K562 (cell line): ENCODE results near the gene PACSIN1. TPM values are rescaled to one million over a fixed set of nuclear protein-coding genes. Genes with fewer than 3 reads are reported as not detected.

Source experiments
- ATAC-seq: fragments of 200-7000 bp; cut with Tn5 transposase; 3 replicates; pipeline ENCODE4 v1.9.1; 2020; ENCODE audit warnings: moderate library complexity
- BruUV-seq: library from RNA; stranded (reverse); fragments of 400-500 nt; replicated peaks from 2 replicates; lab custom pipeline; 2021; lab: Mats Ljungman, UMichigan
- CTCF ChIA-PET: fragments of 300-600 bp; formaldehyde crosslinking; extraction: SDS; loops from one replicate; lab custom pipeline; 2021; ENCODE audit warnings: low intra/inter-chr PET ratio; lab: Yijun Ruan, JAX
- POLR2A ChIA-PET: fragments of 300-600, 350-650 bp; sonication (Branson Sonifier 250); formaldehyde crosslinking; extraction: SDS; loops from one replicate; lab custom pipeline; 2021; ENCODE audit warnings: antibody characterized with exemption, inconsistent platforms; lab: Yijun Ruan, JAX
- DNase-seq, 4 experiments: peaks; one replicate each; pipeline versions ENCODE4 v3.0.0 to v3.0.0-alpha.2; 2011 to 2018; ENCODE audit warnings: low spot score in 3 of 4, mixed read lengths in 3 of 4; ENCODE audit errors: extremely low read depth in 1 of 4
- FAIRE-seq: peaks from 2 replicates; lab custom pipeline; 2011; peaks lifted over from hg19 to GRCh38; lab: Jason Lieb, UNC
- H2AFZ ChIP-seq: 2 replicates; pipeline ENCODE4 v1.6.0; 2011; ENCODE audit warnings: low read depth, low read length, control low read depth, inconsistent platforms
- H3K27ac ChIP-seq: fragments of 200-600 bp; 3 replicates; pipeline ENCODE4 v1.8.0; 2011; ENCODE audit warnings: low read depth, mild to moderate bottlenecking, control low read depth, inconsistent platforms, low read length, moderate library complexity, mixed read lengths; ENCODE audit errors: extremely low read depth
- H3K27me3 ChIP-seq, 2 experiments: fragments of 300-600 bp in 1 of 2; 2 replicates in 1 of 2; 3 replicates in 1 of 2; pipeline versions ENCODE4 v1.6.0 to v1.8.0; 2011; ENCODE audit warnings: inconsistent platforms in 2 of 2, low read length in 2 of 2, mild to moderate bottlenecking in 1 of 2, mixed read lengths in 1 of 2, moderate library complexity in 1 of 2; ENCODE audit not compliant: control insufficient read depth in 2 of 2, insufficient read depth in 2 of 2
- H3K36me3 ChIP-seq: fragments of 300-600 bp; 3 replicates; pipeline ENCODE4 v1.8.0; 2011; ENCODE audit warnings: mild to moderate bottlenecking, low read length, inconsistent platforms; ENCODE audit not compliant: control insufficient read depth, insufficient read depth
- H3K4me1 ChIP-seq, 2 experiments: fragments of 200-600 bp in 1 of 2; replicated peaks in 1 of 2; 2 replicates in 1 of 2; 3 replicates in 1 of 2; pipeline versions ENCODE4 v1.5.1 to v1.8.0; 2011; ENCODE audit warnings: inconsistent platforms in 2 of 2, low read length in 2 of 2, mild to moderate bottlenecking in 1 of 2, mixed read lengths in 1 of 2, moderate library complexity in 1 of 2; ENCODE audit not compliant: control insufficient read depth in 2 of 2, insufficient read depth in 2 of 2
- H3K4me2 ChIP-seq: 2 replicates; pipeline ENCODE4 v1.6.1; 2011; ENCODE audit warnings: low read length, control low read depth, inconsistent platforms, mixed read lengths; ENCODE audit not compliant: insufficient read depth
- H3K4me3 ChIP-seq: fragments of 200-600 bp; sonication (generic), shearing (Covaris generic); 2 replicates; pipeline ENCODE4 v1.5.1; 2016; ENCODE audit warnings: control low read depth, inconsistent platforms
- H3K79me2 ChIP-seq: fragments of 200-600 bp; 3 replicates; pipeline ENCODE4 v1.8.0; 2011; ENCODE audit warnings: low read length, inconsistent platforms; ENCODE audit not compliant: control insufficient read depth, insufficient read depth
- H3K9ac ChIP-seq, 2 experiments: 2 replicates each; pipeline versions ENCODE4 v1.6.0 to v1.6.1; 2011; ENCODE audit warnings: low read depth in 2 of 2, low read length in 2 of 2, control low read depth in 1 of 2, inconsistent platforms in 1 of 2, mild to moderate bottlenecking in 1 of 2, mixed read lengths in 1 of 2; ENCODE audit not compliant: insufficient read depth in 1 of 2
- H3K9me1 ChIP-seq: one replicate; pipeline ENCODE4 v1.6.0; 2011; ENCODE audit warnings: inconsistent platforms, mild to moderate bottlenecking, low read length, moderate library complexity; ENCODE audit not compliant: control insufficient read depth, insufficient read depth
- H3K9me3 ChIP-seq: replicated peaks from 2 replicates; pipeline ENCODE4 v1.5.1; 2011; ENCODE audit warnings: low read depth, low read length, inconsistent platforms; ENCODE audit not compliant: control insufficient read depth, insufficient read depth
- H4K20me1 ChIP-seq: replicated peaks from 2 replicates; pipeline ENCODE4 v1.6.1; 2011; ENCODE audit warnings: low read length, inconsistent platforms, mixed read lengths; ENCODE audit not compliant: control insufficient read depth, insufficient read depth
- ARID1B ChIP-seq: fragments of 450-650 bp; IDR thresholded peaks from 2 replicates; pipeline ENCODE4 v1.6.1; 2016; ENCODE audit warnings: antibody characterized with exemption, mild to moderate bottlenecking, inconsistent platforms
- DNMT1 ChIP-seq: fragments of 450-650 bp; IDR thresholded peaks from 2 replicates; pipeline ENCODE4 v1.6.1; 2016; ENCODE audit warnings: antibody characterized with exemption, mild to moderate bottlenecking
- ETS1 ChIP-seq: conservative IDR thresholded peaks from 2 replicates; pipeline ENCODE4 v1.6.1; 2011; ENCODE audit warnings: low read depth, mild to moderate bottlenecking, low read length; ENCODE audit not compliant: control insufficient read depth
- FIP1L1 ChIP-seq: fragments of 200-400 bp; formaldehyde crosslinking; IDR thresholded peaks from 2 replicates; pipeline ENCODE4 v1.6.1; 2018; ENCODE audit warnings: mild to moderate bottlenecking, low read depth, low read length; ENCODE audit not compliant: poor library complexity, severe bottlenecking
- FOS ChIP-seq: IDR thresholded peaks from 3 replicates; pipeline ENCODE4 v1.6.1; 2011; ENCODE audit not compliant: insufficient read length; ENCODE audit errors: extremely low read depth
- GATAD2B ChIP-seq: fragments of 450-650 bp; IDR thresholded peaks from 2 replicates; pipeline ENCODE4 v1.6.1; 2017; ENCODE audit warnings: mild to moderate bottlenecking, borderline replicate concordance
- HCFC1 ChIP-seq: IDR thresholded peaks from 2 replicates; pipeline ENCODE4 v1.6.1; 2012; ENCODE audit warnings: low read depth, low read length, improper control_type of control experiment
- MAFF ChIP-seq: IDR thresholded peaks from 2 replicates; pipeline ENCODE4 v1.6.1; 2012; ENCODE audit warnings: low read length, improper control_type of control experiment
- MAX ChIP-seq: sonication (generic); formaldehyde crosslinking; IDR thresholded peaks from 2 replicates; pipeline ENCODE4 v1.9.0; 2022; ENCODE audit warnings: mild to moderate bottlenecking, missing genetic modification reagents
- MCM7 ChIP-seq, 2 experiments: fragments of 450-650 bp; IDR thresholded peaks; 2 replicates each; pipeline ENCODE4 v1.6.1; 2016 to 2018
- MITF ChIP-seq: IDR thresholded peaks from 2 replicates; pipeline ENCODE4 v1.6.1; 2014; ENCODE audit warnings: antibody characterized with exemption
- PHF20 ChIP-seq: fragments of 450-650 bp; IDR thresholded peaks from 2 replicates; pipeline ENCODE4 v1.6.1; 2018; ENCODE audit not compliant: partially characterized antibody
- RB1 ChIP-seq: fragments of 450-650 bp; IDR thresholded peaks from 2 replicates; pipeline ENCODE4 v1.6.1; 2017; ENCODE audit warnings: low read depth, mild to moderate bottlenecking
- TAF7 ChIP-seq: fragments of 450-650 bp; IDR thresholded peaks from 2 replicates; pipeline ENCODE4 v1.6.1; 2016; ENCODE audit warnings: missing genetic modification characterization, missing compliant biosample characterization
- ZNF197 ChIP-seq: fragments of 200-800 bp; sonication (Bioruptor generic); IDR thresholded peaks from 2 replicates; pipeline ENCODE4 v1.6.1; 2016; ENCODE audit warnings: low read depth, missing genetic modification characterization, missing compliant biosample characterization
- ZNF445 ChIP-seq: fragments of 250-450 bp; sonication (Bioruptor Pico); IDR thresholded peaks from 2 replicates; pipeline ENCODE4 v1.4.0; 2020; ENCODE audit warnings: low read depth, mild to moderate bottlenecking, moderate library complexity
- WGBS: fragments of 100-300 bp; shearing (Covaris generic); methylation state at CpG from one replicate; pipeline ENCODE4 v1.1.6; 2016; ENCODE audit warnings: low coverage, mixed read lengths; ENCODE audit not compliant: insufficient coverage; ENCODE audit errors: missing lambda C conversion rate; 5-methylcytosine and 5-hydroxymethylcytosine counted together
- in situ Hi-C: fragments of 300-500 bp; cut with MboI; formaldehyde crosslinking; loops from 4 replicates; pipeline ENCODE4 v1.15.0; 2018; ENCODE audit warnings: inconsistent platforms, mixed read lengths
- intact Hi-C: fragments of 100-400 bp; cut with micrococcal nuclease; formaldehyde crosslinking; loops from 2 replicates; pipeline ENCODE4 v1.14.2; 2022
- polyA plus RNA-seq, 8 experiments: library from polyadenylated mRNA; depleted of rRNA in 4 of 8; stranded (reverse) in 5 of 8; unstranded in 3 of 8; fragments of >200 nt; fragmentation: Nextera tagmentation in 2 of 8; fragmentation: Illumina TruSeq in 1 of 8; extraction: Ambion mirVana in 2 of 8; extraction: Trizol in 1 of 8; gene quantifications; 2 replicates each; pipeline versions ENCODE4 v1.2.1 to v1.2.3, GENCODE V29; 2011 to 2014; ENCODE audit warnings: inconsistent platforms in 1 of 8, missing spikeins in 1 of 8
- total RNA-seq, 7 experiments: library from RNA; depleted of rRNA in 6 of 7; stranded (reverse); fragments of >200 nt in 6 of 7; fragmentation: Illumina TruSeq in 2 of 7; extraction: Trizol in 2 of 7; gene quantifications; 2 replicates each; pipeline versions ENCODE4 v1.2.1 to v1.2.3, GENCODE V29; 2011 to 2021; ENCODE audit warnings: low replicate concordance in 1 of 7

The PACSIN1 gene
- total and polyA plus RNA-seq, 9 of the 15 experiments (the other 6 are each of a cell fraction or from before 2014, with no cell fraction given) = 0.01 to 1.7 (median 0.45) TPM

DNA sequence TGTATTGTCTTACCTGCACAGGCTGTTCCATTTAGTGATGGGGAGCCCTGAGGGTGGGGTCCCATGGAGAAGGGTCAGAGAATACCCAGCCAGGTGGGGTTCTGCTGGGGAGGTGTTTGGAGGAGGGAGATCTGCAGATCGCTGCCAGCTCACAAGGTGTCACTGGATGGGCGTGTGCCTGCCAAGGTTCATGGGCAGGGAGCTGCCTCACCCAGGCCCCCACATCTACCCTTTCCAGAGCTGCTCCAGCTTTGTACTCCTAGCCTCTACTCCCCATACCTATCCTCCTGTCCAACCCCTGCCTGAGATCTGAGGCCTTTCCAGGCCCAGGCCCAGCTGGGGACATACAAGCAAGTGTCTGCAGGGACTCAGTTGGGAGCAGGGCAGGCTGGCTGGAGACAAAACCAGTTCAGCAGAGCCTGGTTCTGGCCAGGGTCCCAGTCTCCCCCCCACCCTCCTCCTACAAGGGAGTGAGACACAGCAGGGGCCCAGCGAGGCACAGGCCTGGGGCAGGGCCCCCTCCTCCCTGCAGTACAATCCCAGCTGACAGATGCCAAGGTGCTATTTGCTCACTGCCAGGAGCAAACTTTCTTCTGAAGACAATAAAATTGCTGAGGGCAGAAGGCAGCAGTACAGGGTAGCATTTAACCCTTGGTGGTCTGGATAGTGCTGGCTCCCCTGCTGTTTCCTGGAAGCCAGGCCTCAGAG lies 70.5 kb downstream of the PACSIN1 start:
- CTCF ChIA-PET = no interaction called here
- in situ Hi-C loops (no loop called here), intact Hi-C loops (no loop called here)
- no peak overlapping the region for H3K27ac ChIP-seq
- H3K9me1 ChIP-seq = no peaks in the 10 kb centered on the region
- no TSS peak for BruUV-seq
- TF ChIP-seq MAX (no peak), ETS1 (no peak), HCFC1 (no peak), FOS (no peak), FIP1L1 (no peak), RB1 (no peak), PHF20 (no peak), ZNF445 (CRISPR knock-in tag) (no peak), ZNF197 (CRISPR knock-in tag) (no peak), MAFF (no peak), ARID1B (no peak), TAF7 (tag) (no peak), DNMT1 (no peak), GATAD2B (no peak), MCM7 (IDR thresholded peaks at IDR 0.05) (no peak), MITF (no peak)
- H4K20me1 ChIP-seq = no peaks in the 10 kb centered on the region
- no peaks in the 10 kb centered on the region for H3K27me3 ChIP-seq
- peak overlapping the region in 1 of 2 experiments; percentile 54; a peak in 1 of 4 replicates for H3K9ac ChIP-seq
- H3K36me3 ChIP-seq = no peaks in the 10 kb centered on the region
- ATAC-seq = no peak
- DNase-seq = no peak
- POLR2A ChIA-PET = interaction anchor here (0.9 to 1.0 kb wide), 2 partner anchors 11 to 110 kb away, joined by 3 to 7 read pairs; partner anchors contain the start of gene RPS10
- no peaks in the 10 kb centered on the region for H3K9me3 ChIP-seq
- WGBS = 80% methylated on average over 2 of the region's 3 CpGs
- H2AFZ ChIP-seq = no peak overlapping the region
- H3K4me3 ChIP-seq = no peak overlapping the region
- H3K79me2 ChIP-seq = no peaks in the 10 kb centered on the region
- FAIRE-seq = no peak
- H3K4me1 ChIP-seq = peaks cover 4 to 56% of the 10 kb centered on the region in 2 experiments; a peak in 4 of 5 replicates
- H3K4me2 ChIP-seq = no peak overlapping the region
